ENCODE data around the gene PRICKLE2.

The PRICKLE2 gene

DNA sequence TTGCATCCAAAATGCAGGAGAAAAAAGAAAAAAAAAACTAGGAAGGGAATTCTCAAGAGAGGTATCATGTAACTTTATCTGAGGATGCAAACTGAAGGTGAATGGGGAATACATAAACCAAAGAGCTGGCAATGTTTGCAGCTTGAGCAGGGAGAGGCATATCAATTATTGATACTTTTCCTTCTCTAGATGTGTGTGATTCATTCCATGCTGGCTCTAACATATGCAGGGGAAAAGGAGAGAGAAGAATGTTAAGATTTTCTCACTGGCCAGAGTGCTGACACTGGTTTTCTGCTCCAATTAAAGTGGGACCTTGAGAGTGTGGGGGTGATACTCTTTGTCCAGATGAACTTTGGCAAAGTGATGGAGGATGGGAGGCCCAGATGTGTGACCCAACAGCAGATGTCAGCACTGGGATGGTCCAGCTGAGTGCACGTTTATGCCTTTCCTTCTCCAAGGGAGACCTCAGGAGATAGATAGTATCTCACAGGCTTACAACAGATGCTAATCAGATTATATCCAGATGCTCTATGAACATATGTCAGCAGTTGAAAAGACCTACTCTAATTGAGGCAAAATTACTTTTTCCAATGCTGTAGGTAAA, 152.0 kb downstream of the PRICKLE2 start:
- H3K4me3 ChIP-seq (ENCODE audit: severe bottlenecking), result no peak overlapping the region
- no peak for ATAC-seq (ENCODE audit: low read depth)
- no peaks in the 10 kb centered on the region for H3K36me3 ChIP-seq (ENCODE audit: low read depth)
- DNase-seq (ENCODE audit: low spot score), result no peak
- TF ChIP-seq, protein P1, sequence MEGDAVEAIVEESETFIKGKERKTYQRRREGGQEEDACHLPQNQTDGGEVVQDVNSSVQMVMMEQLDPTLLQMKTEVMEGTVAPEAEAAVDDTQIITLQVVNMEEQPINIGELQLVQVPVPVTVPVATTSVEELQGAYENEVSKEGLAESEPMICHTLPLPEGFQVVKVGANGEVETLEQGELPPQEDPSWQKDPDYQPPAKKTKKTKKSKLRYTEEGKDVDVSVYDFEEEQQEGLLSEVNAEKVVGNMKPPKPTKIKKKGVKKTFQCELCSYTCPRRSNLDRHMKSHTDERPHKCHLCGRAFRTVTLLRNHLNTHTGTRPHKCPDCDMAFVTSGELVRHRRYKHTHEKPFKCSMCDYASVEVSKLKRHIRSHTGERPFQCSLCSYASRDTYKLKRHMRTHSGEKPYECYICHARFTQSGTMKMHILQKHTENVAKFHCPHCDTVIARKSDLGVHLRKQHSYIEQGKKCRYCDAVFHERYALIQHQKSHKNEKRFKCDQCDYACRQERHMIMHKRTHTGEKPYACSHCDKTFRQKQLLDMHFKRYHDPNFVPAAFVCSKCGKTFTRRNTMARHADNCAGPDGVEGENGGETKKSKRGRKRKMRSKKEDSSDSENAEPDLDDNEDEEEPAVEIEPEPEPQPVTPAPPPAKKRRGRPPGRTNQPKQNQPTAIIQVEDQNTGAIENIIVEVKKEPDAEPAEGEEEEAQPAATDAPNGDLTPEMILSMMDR (IDR thresholded peaks at IDR 0.05; ENCODE audit: poor library complexity, severe bottlenecking), result no peak
- no peak overlapping the region for H3K27ac ChIP-seq (ENCODE audit: poor library complexity, severe bottlenecking)
- H3K9me3 ChIP-seq (ENCODE audit: severe bottlenecking), result no peaks in the 10 kb centered on the region
- H3K27me3 ChIP-seq (ENCODE audit: insufficient read depth, poor library complexity, severe bottlenecking), result no peaks in the 10 kb centered on the region
- no peaks in the 10 kb centered on the region for H3K4me1 ChIP-seq (ENCODE audit: insufficient read depth, poor library complexity, severe bottlenecking)

DNA sequence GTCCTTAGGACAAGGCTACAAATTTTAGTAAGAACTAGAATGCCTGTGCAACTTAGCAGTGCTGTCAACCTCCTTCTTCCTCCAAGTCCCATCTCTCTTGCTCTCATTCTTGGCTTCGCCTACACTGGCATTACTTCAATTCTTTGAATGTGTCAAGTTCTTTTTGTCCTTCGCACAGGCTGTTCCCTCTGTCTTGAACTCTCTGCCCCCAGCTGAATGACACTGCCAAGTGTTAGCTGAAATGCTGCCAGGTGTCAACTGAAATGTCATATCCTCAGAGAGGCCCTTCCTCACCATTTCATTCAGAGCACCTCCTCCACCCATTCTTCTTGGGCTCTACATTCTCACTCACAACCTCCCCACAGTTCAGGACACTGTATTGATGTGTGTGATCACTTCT, 153.1 kb downstream of the PRICKLE2 start:
- H3K27me3 ChIP-seq (ENCODE audit: insufficient read depth, poor library complexity, severe bottlenecking), result no peaks in the 10 kb centered on the region
- H3K27ac ChIP-seq (ENCODE audit: poor library complexity, severe bottlenecking), result no peak overlapping the region
- TF ChIP-seq, protein P1 (IDR thresholded peaks at IDR 0.05; ENCODE audit: poor library complexity, severe bottlenecking), result no peak
- no peaks in the 10 kb centered on the region for H3K36me3 ChIP-seq (ENCODE audit: low read depth)
- no peaks in the 10 kb centered on the region for H3K9me3 ChIP-seq (ENCODE audit: severe bottlenecking)
- no peaks in the 10 kb centered on the region for H3K4me1 ChIP-seq (ENCODE audit: insufficient read depth, poor library complexity, severe bottlenecking)
- ATAC-seq (ENCODE audit: low read depth), result no peak
- no peak for DNase-seq (ENCODE audit: low spot score)
- no peak overlapping the region for H3K4me3 ChIP-seq (ENCODE audit: severe bottlenecking)

DNA sequence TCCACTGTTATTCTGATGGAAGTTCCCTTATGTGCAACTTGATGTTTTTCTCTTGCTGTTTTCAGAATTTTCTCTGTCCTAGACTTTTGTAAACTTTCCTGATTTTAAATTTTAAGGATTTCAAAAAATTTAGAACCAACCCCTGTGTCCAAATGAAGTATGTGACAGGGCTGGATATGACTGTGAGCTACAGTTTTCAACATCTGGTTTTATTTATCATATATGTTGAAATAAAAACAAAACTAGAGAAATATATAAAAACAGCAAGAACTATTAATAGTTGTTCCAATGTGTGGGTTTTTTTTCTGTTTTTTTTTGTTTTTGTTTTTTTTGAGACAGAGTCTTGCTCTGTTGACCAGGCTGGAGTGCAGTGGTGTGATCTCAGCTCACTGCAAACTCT, 154.6 kb downstream of the PRICKLE2 start:
- no peak overlapping the region for H3K27ac ChIP-seq (ENCODE audit: poor library complexity, severe bottlenecking)
- TF ChIP-seq, protein P1 (IDR thresholded peaks at IDR 0.05; ENCODE audit: poor library complexity, severe bottlenecking), result no peak

DNA sequence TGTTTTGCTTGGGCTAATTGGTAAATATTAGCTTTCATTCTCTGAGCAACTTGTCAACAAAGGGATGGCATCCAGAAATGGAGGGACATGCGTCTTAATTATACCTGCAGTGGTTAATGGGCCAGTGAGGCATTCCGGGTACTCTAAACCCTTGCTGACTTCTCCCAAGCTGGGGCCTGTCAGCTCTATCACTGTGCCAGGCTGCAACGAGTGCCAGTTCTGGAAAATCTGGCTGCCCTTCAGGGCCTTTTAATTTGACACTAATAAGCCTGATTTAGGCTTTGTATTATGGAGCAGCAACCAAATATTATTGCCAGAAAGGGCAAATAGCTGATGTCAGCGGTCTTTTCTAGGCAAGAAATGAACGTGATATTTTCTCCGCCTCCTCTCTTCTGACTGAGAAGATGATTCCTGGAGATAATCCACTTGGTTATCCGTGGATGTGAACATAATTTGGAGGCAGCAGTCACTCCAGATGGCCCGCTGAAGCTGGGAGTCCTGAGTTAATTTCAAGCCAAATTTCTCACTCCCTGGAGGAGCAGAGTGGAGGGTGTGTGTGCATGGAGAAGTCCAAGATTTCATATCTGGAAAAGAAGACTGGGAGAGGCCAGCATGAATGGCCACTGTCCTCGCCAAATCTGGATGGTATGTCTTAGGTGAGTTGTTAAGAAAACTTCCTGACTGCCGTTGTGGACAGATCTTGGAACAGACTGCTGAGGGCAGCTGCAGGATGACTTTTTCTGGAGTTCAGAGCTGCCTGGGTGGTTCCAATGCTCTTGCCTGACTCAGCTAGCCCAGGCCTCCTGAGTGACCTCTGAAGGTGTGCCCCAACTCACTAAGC, 157.5 kb downstream of the PRICKLE2 start:
- no peak for DNase-seq (ENCODE audit: low spot score)
- no peak for ATAC-seq (ENCODE audit: low read depth)
- no peaks in the 10 kb centered on the region for H3K36me3 ChIP-seq (ENCODE audit: low read depth)
- H3K9me3 ChIP-seq (ENCODE audit: severe bottlenecking), result no peaks in the 10 kb centered on the region
- no peaks in the 10 kb centered on the region for H3K4me1 ChIP-seq (ENCODE audit: insufficient read depth, poor library complexity, severe bottlenecking)
- no peak overlapping the region for H3K27ac ChIP-seq (ENCODE audit: poor library complexity, severe bottlenecking)
- no peaks in the 10 kb centered on the region for H3K27me3 ChIP-seq (ENCODE audit: insufficient read depth, poor library complexity, severe bottlenecking)
- TF ChIP-seq, protein P1 (IDR thresholded peaks at IDR 0.05; ENCODE audit: poor library complexity, severe bottlenecking), result no peak
- no peak overlapping the region for H3K4me3 ChIP-seq (ENCODE audit: severe bottlenecking)

More for the DNA sequence above, 154.6 kb downstream of the PRICKLE2 start:
- DNase-seq (ENCODE audit: low spot score) (no peak), ATAC-seq (ENCODE audit: low read depth) (no peak)
- H3K36me3 ChIP-seq (ENCODE audit: low read depth), result no peaks in the 10 kb centered on the region
- no peaks in the 10 kb centered on the region for H3K4me1 ChIP-seq (ENCODE audit: insufficient read depth, poor library complexity, severe bottlenecking)
- no peaks in the 10 kb centered on the region for H3K9me3 ChIP-seq (ENCODE audit: severe bottlenecking)
- no peaks in the 10 kb centered on the region for H3K27me3 ChIP-seq (ENCODE audit: insufficient read depth, poor library complexity, severe bottlenecking)
- H3K4me3 ChIP-seq (ENCODE audit: severe bottlenecking), result no peak overlapping the region

DNA sequence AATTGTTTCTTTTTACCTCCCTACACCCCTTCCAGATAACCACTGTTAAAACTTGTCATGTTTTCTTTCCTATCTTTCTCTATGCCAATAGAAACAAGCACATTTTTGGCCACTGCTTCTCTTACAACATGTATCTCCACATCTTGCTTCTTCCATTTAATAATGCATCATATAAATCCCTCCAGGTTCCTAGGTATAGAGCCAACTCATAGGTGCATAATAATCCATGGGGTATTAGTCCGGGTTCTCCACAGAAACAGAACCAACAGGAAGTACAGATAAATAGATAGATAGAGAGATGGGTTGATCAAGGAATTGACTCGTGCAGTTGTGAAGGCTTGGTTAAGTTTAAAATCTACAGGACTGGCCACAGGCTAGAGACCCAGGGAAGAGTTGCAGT, 160.5 kb downstream of the PRICKLE2 start:
- TF ChIP-seq, protein P1 (IDR thresholded peaks at IDR 0.05; ENCODE audit: poor library complexity, severe bottlenecking), result no peak
- Histone ChIP-seq H3K4me1 (ENCODE audit: insufficient read depth, poor library complexity, severe bottlenecking) (no peaks in the 10 kb centered on the region), H3K36me3 (ENCODE audit: low read depth) (no peaks in the 10 kb centered on the region), H3K9me3 (ENCODE audit: severe bottlenecking) (no peaks in the 10 kb centered on the region), H3K27ac (ENCODE audit: poor library complexity, severe bottlenecking) (no peak overlapping the region), H3K27me3 (ENCODE audit: insufficient read depth, poor library complexity, severe bottlenecking) (no peaks in the 10 kb centered on the region), H3K4me3 (ENCODE audit: severe bottlenecking) (no peak overlapping the region)
- no peak for DNase-seq (ENCODE audit: low spot score)
- ATAC-seq (ENCODE audit: low read depth), result no peak
